ENCODE measurements around the gene PLXND1.
"Not testable (repeated sequence)": the region's sequence is repeated elsewhere in the genome, so short reads cannot be mapped to it uniquely, and the experiment has no call there.

The PLXND1 gene

DNA sequence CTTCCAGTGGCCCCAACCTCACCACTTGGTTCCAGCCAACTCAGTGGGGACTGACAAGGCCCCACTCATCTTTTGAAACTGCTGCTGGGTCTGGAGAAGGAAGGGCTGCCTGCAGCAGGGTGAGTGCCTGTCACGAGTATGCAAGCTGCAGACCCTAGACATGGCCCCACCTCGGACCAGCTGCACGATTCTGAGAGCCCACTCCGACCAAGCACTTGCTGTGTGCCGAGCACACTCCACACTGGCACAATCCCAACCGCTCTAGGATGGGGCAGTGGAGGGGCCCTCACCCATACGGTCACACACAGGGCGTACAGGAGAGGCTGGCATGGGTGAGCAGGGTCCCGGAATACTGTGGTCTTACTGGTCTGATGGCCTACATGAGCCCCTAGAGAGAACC is 8.0 kb upstream of the PLXND1 start:
- Histone ChIP-seq H3K27me3 (ENCODE audit: control insufficient read depth, insufficient read depth, low read length) (no peaks in the 10 kb centered on the region), H3K27ac (ENCODE audit: low read length) (no peak overlapping the region), H3K4me3 (ENCODE audit: low read length) (no peak overlapping the region), H3K9me3 (ENCODE audit: control insufficient read depth, insufficient read depth, low read length) (no peaks in the 10 kb centered on the region), H3K36me3 (ENCODE audit: control insufficient read depth, insufficient read depth, low read length) (no peaks in the 10 kb centered on the region), H3K4me1 (ENCODE audit: control insufficient read depth, insufficient read depth, low read length) (peaks cover 2% of the 10 kb centered on the region)
- no peak for DNase-seq (ENCODE audit: low read depth, low spot score)
- no CpG with 5 or more reads among the region's 9 CpGs for WGBS (ENCODE audit: insufficient coverage, insufficient read length)

DNA sequence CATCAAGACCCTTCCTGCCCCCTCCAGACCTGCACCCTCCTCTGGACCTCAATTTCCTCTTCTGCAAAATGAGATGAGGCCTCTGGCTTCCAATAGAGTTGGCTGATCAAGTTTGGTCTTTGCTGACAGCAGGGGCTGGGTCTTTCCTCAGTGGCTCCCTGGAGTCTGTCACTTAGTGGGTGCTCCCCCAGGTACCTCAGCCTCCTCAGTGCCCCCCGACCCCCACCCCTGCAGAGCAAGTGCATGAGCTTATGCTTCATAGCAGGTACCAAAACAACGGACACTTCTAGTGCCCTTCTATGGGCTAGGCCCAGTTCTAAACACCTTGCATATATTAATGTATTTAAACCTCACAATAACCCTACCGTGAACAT is 6.9 kb upstream of the PLXND1 start:
- Histone ChIP-seq H3K4me1 (ENCODE audit: control insufficient read depth, insufficient read depth, low read length) (peaks cover 4% of the 10 kb centered on the region), H3K4me3 (ENCODE audit: low read length) (no peak overlapping the region), H3K27me3 (ENCODE audit: control insufficient read depth, insufficient read depth, low read length) (no peaks in the 10 kb centered on the region), H3K27ac (ENCODE audit: low read length) (no peak overlapping the region), H3K36me3 (ENCODE audit: control insufficient read depth, insufficient read depth, low read length) (no peaks in the 10 kb centered on the region), H3K9me3 (ENCODE audit: control insufficient read depth, insufficient read depth, low read length) (no peaks in the 10 kb centered on the region)
- no peak for DNase-seq (ENCODE audit: low read depth, low spot score)
- no CpG with 5 or more reads among the region's 3 CpGs for WGBS (ENCODE audit: insufficient coverage, insufficient read length)

DNA sequence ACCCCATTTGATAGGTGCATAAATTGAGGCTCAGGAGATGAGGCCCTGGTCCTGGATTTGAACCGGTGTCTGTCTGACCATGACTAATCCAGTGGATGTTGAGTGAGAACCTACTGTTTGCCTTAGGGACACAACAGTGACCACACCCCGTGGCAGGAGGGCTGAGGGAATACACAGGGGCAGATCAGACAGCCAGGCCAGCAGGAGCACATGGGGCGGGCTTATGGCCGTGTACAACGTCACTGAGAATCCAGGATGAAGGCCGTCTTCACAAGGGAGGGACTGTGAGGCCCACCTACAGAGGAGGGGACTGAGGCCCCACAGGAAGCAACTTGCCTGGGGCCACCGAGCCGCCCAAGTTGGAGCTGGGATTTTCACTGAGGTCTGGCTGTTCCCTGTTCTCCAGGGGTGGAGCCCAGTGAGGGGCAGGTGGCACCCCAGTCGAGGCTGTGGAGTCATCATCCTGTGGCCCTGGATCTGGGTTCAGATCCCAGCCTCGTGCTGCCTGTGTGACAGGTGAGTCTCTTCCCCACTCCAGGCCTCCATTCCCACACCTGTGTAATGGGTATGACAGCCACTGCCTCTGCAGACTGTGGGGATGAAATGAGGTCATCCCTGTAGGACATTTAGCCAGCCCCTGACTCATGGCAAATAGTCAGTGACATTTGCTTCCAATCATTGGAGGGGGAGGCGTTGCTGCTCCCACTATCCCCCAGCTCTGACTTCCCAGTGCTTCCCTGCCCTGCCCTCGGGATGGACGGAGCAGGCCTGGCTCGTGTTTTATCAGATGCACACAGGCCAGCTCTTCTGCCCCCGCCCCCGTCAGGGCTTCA is 6.3 kb upstream of the PLXND1 start:
- DNase-seq (ENCODE audit: low read depth, low spot score), result no peak
- Histone ChIP-seq H3K27ac (ENCODE audit: low read length) (no peak overlapping the region), H3K4me3 (ENCODE audit: low read length) (no peak overlapping the region), H3K27me3 (ENCODE audit: control insufficient read depth, insufficient read depth, low read length) (no peaks in the 10 kb centered on the region), H3K9me3 (ENCODE audit: control insufficient read depth, insufficient read depth, low read length) (no peaks in the 10 kb centered on the region), H3K36me3 (ENCODE audit: control insufficient read depth, insufficient read depth, low read length) (no peaks in the 10 kb centered on the region), H3K4me1 (ENCODE audit: control insufficient read depth, insufficient read depth, low read length) (peaks cover 7% of the 10 kb centered on the region)
- no CpG with 5 or more reads among the region's 16 CpGs for WGBS (ENCODE audit: insufficient coverage, insufficient read length)

DNA sequence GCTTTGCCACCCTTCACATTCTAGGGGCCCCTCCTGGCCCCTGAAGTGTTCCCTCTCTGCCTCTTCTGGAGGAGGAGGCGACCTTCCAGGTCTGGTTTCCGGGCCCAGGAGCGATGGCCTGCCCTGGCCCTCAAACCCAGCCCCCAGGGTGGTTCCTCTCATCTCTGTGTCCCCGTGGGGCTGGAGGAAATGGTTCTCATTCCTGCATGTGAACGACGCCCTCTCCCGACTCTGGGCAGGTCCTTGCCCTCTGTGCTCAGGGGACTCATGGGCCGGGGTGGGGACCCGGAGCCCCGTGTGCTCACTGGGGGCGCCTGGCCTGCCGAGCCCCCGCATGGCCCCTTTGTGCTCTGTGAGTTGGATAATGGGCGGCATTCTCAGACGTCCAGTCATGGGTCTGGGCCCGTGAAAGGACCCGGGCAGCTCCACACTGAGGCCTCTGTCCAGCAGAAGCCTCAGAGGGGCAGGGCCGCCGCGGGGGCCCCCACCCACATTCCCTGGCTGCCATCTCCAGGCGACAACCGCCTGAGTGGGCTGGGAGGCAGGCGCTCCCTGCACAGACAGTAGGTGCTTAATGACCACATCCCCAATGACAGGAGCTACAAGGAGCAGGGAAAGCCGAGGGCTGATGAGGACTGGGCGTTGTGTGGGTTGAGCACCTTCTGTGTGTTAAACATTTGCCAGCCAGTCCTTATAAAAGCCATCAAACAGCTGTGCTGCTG is 5.5 kb upstream of the PLXND1 start:
- H3K36me3 ChIP-seq (ENCODE audit: control insufficient read depth, insufficient read depth, low read length), result no peaks in the 10 kb centered on the region
- no peaks in the 10 kb centered on the region for H3K9me3 ChIP-seq (ENCODE audit: control insufficient read depth, insufficient read depth, low read length)
- H3K4me3 ChIP-seq (ENCODE audit: low read length), result no peak overlapping the region
- WGBS (ENCODE audit: insufficient coverage, insufficient read length), result no CpG with 5 or more reads among the region's 25 CpGs
- H3K4me1 ChIP-seq (ENCODE audit: control insufficient read depth, insufficient read depth, low read length), result peaks cover 10% of the 10 kb centered on the region
- no peak overlapping the region for H3K27ac ChIP-seq (ENCODE audit: low read length)
- DNase-seq (ENCODE audit: low read depth, low spot score), result no peak
- H3K27me3 ChIP-seq (ENCODE audit: control insufficient read depth, insufficient read depth, low read length), result no peaks in the 10 kb centered on the region

- peaks cover 10% of the 10 kb centered on the region for H3K4me1 ChIP-seq (ENCODE audit: control insufficient read depth, insufficient read depth, low read length)
- DNase-seq (ENCODE audit: low read depth, low spot score), result no peak
- H3K9me3 ChIP-seq (ENCODE audit: control insufficient read depth, insufficient read depth, low read length), result no peaks in the 10 kb centered on the region
- no peaks in the 10 kb centered on the region for H3K36me3 ChIP-seq (ENCODE audit: control insufficient read depth, insufficient read depth, low read length)
- no peaks in the 10 kb centered on the region for H3K27me3 ChIP-seq (ENCODE audit: control insufficient read depth, insufficient read depth, low read length)
- H3K4me3 ChIP-seq (ENCODE audit: low read length), result no peak overlapping the region
- no peak overlapping the region for H3K27ac ChIP-seq (ENCODE audit: low read length)
- no CpG with 5 or more reads among the region's 9 CpGs for WGBS (ENCODE audit: insufficient coverage, insufficient read length)
Observed at GRCh38 chr3:129611446-129611800, 4.9 kb upstream of the PLXND1 start.

DNA sequence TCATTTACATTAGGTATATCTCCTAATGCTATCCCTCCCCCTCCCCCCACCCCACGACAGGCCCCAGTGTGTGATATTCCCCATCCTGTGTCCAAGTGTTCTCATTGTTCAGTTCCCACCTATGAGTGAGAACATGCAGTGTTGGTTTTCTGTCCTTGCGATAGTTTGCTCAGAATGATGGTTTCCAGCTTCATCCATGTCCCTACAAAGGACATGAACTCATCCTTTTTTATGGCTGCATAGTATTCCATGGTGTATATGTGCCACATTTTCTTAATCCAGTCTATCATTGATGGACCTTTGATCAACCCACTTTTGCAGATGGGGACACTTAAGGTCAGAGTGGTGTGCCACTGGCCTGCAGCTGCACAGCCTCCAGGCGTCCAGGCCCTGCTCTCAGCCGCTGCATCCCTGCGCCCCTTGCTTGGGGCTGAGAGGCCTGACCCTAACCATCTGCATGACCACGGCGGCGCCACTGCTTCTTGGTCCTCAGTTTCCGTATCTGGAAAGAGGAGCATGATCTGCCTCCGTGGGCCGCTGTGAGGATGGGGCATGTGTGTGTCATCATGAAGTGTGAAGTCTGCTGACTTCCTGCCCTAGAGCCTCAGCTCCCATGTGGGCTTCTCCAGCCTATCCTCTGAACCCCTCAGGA is 4.4 kb upstream of the PLXND1 start:
- not testable (repeated sequence) for DNase-seq (ENCODE audit: low read depth, low spot score); H3K4me1 ChIP-seq (ENCODE audit: control insufficient read depth, insufficient read depth, low read length); H3K27ac ChIP-seq (ENCODE audit: low read length); H3K36me3 ChIP-seq (ENCODE audit: control insufficient read depth, insufficient read depth, low read length); H3K9me3 ChIP-seq (ENCODE audit: control insufficient read depth, insufficient read depth, low read length); H3K4me3 ChIP-seq (ENCODE audit: low read length); H3K27me3 ChIP-seq (ENCODE audit: control insufficient read depth, insufficient read depth, low read length)
- no CpG with 5 or more reads among the region's 11 CpGs for WGBS (ENCODE audit: insufficient coverage, insufficient read length)

- no peak overlapping the region for H3K27ac ChIP-seq (ENCODE audit: low read length)
- H3K27me3 ChIP-seq (ENCODE audit: control insufficient read depth, insufficient read depth, low read length), result peaks cover 4% of the 10 kb centered on the region; the same call in 1 of the 2 replicates
- H3K4me1 ChIP-seq (ENCODE audit: control insufficient read depth, insufficient read depth, low read length), result peaks cover 10% of the 10 kb centered on the region
- H3K9me3 ChIP-seq (ENCODE audit: control insufficient read depth, insufficient read depth, low read length), result no peaks in the 10 kb centered on the region
- no CpG with 5 or more reads among the region's 10 CpGs for WGBS (ENCODE audit: insufficient coverage, insufficient read length)
- no peak for DNase-seq (ENCODE audit: low read depth, low spot score)
- H3K36me3 ChIP-seq (ENCODE audit: control insufficient read depth, insufficient read depth, low read length), result no peaks in the 10 kb centered on the region
- no peak overlapping the region for H3K4me3 ChIP-seq (ENCODE audit: low read length)
Observed at GRCh38 chr3:129610276-129610675, 3.8 kb upstream of the PLXND1 start.

- Histone ChIP-seq H3K9me3 (ENCODE audit: control insufficient read depth, insufficient read depth, low read length) (no peaks in the 10 kb centered on the region), H3K4me1 (ENCODE audit: control insufficient read depth, insufficient read depth, low read length) (peaks cover 11% of the 10 kb centered on the region), H3K27me3 (ENCODE audit: control insufficient read depth, insufficient read depth, low read length) (peaks cover 6% of the 10 kb centered on the region; the same call in 1 of the 2 replicates), H3K36me3 (ENCODE audit: control insufficient read depth, insufficient read depth, low read length) (no peaks in the 10 kb centered on the region), H3K27ac (ENCODE audit: low read length) (no peak overlapping the region), H3K4me3 (ENCODE audit: low read length) (no peak overlapping the region)
- DNase-seq (ENCODE audit: low read depth, low spot score), result no peak
- no CpG with 5 or more reads among the region's 3 CpGs for WGBS (ENCODE audit: insufficient coverage, insufficient read length)
Observed at GRCh38 chr3:129609591-129610182, 3.2 kb upstream of the PLXND1 start.

DNA sequence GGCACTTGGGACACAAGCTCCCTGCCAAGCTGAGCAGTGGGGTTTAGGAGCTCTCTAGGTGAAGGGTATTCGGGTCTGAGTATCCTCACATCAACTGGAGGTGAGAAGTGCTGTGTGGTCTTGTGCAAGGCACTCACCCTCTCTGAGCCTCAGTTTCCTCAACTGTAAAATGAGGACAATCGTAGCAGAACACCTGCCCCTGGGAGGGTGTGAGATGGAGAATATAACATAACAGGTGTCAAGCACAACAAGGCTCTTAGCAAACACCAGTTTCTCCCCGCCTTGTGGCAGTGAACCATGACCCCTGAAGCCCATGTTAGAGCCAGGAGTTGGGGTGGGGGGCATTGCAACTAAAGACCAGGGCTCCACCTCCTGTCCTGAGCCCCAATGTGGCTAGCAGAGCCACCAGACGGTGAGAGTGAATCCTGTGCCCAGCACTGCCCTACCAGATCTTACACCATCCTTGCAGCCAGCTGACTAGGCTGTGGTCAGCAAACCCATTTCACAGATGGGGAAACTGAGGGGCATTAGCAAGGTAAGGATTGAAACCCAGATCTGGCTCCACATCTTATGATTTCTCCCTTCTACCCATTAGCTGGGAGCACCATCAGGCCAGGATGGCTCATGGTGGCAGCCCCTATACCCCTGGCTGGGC is 2.6 kb upstream of the PLXND1 start:
- Histone ChIP-seq H3K4me1 (ENCODE audit: control insufficient read depth, insufficient read depth, low read length) (peaks cover 14% of the 10 kb centered on the region), H3K4me3 (ENCODE audit: low read length) (no peak overlapping the region), H3K27ac (ENCODE audit: low read length) (no peak overlapping the region), H3K36me3 (ENCODE audit: control insufficient read depth, insufficient read depth, low read length) (no peaks in the 10 kb centered on the region), H3K9me3 (ENCODE audit: control insufficient read depth, insufficient read depth, low read length) (no peaks in the 10 kb centered on the region), H3K27me3 (ENCODE audit: control insufficient read depth, insufficient read depth, low read length) (peaks cover 6% of the 10 kb centered on the region; the same call in 1 of the 2 replicates)
- DNase-seq (ENCODE audit: low read depth, low spot score), result no peak
- WGBS (ENCODE audit: insufficient coverage, insufficient read length), result no CpG with 5 or more reads among the region's 4 CpGs

Data from iPS DF 6.9 (cell line).